H9 (cell line): Measurements from ENCODE around the gene MT1H. TPM values are rescaled to one million over a fixed set of nuclear protein-coding genes. Genes with fewer than 3 reads are reported as not detected.

Source experiments
- DNase-seq: peaks from one replicate; pipeline ENCODE4 v3.0.0-alpha.2; 2017
- H2AFZ ChIP-seq: one replicate; pipeline ENCODE4 v1.6.1; 2013; ENCODE audit warnings: mild to moderate bottlenecking, low read length, control low read depth, moderate library complexity
- H2AK5ac ChIP-seq: 2 replicates; pipeline ENCODE4 v1.6.1; 2013; ENCODE audit warnings: low read length, control low read depth, mixed read lengths; ENCODE audit not compliant: insufficient read length
- H2BK120ac ChIP-seq: one replicate; pipeline ENCODE4 v1.6.1; 2013; ENCODE audit warnings: low read depth, mild to moderate bottlenecking, low read length, control low read depth, inconsistent platforms; ENCODE audit not compliant: poor library complexity, severe bottlenecking
- H2BK12ac ChIP-seq: 2 replicates; pipeline ENCODE4 v1.6.1; 2013; ENCODE audit warnings: low read length, control low read depth, mixed read lengths, low read depth; ENCODE audit not compliant: insufficient read length
- H2BK15ac ChIP-seq: 2 replicates; pipeline ENCODE4 v1.6.1; 2013; ENCODE audit warnings: low read depth, low read length, control low read depth
- H2BK20ac ChIP-seq: one replicate; pipeline ENCODE4 v1.6.1; 2013; ENCODE audit warnings: low read depth, mild to moderate bottlenecking, low read length, control low read depth, inconsistent platforms; ENCODE audit not compliant: poor library complexity, severe bottlenecking
- H2BK5ac ChIP-seq: 2 replicates; pipeline ENCODE4 v1.6.1; 2013; ENCODE audit warnings: low read length, control low read depth, mixed read lengths; ENCODE audit not compliant: insufficient read length
- H3K14ac ChIP-seq: 2 replicates; pipeline ENCODE4 v1.6.1; 2013; ENCODE audit warnings: low read length, control low read depth; ENCODE audit not compliant: insufficient read depth
- H3K18ac ChIP-seq: 2 replicates; pipeline ENCODE4 v1.6.1; 2013; ENCODE audit warnings: low read depth, mild to moderate bottlenecking, mixed read lengths, low read length, control low read depth; ENCODE audit not compliant: insufficient read length
- H3K23ac ChIP-seq: 2 replicates; pipeline ENCODE4 v1.6.1; 2013; ENCODE audit warnings: low read length, control low read depth, mixed read lengths, low read depth; ENCODE audit not compliant: insufficient read length
- H3K23me2 ChIP-seq: 2 replicates; pipeline ENCODE4 v1.6.1; 2013; ENCODE audit warnings: low read depth, mild to moderate bottlenecking, mixed read lengths, low read length, control low read depth; ENCODE audit not compliant: insufficient read length, poor library complexity, severe bottlenecking
- H3K27ac ChIP-seq: 2 replicates; pipeline ENCODE4 v1.5.1; 2013; ENCODE audit warnings: low read length, control low read depth, mixed read lengths, low read depth; ENCODE audit not compliant: insufficient read length
- H3K27me3 ChIP-seq: 2 replicates; pipeline ENCODE4 v1.6.1; 2013; ENCODE audit warnings: low read length, control low read depth, inconsistent platforms; ENCODE audit not compliant: insufficient read depth
- H3K4ac ChIP-seq: 2 replicates; pipeline ENCODE4 v1.6.1; 2013; ENCODE audit warnings: low read depth, mild to moderate bottlenecking, control low read depth, inconsistent platforms, low read length, moderate library complexity
- H3K4me1 ChIP-seq: 2 replicates; pipeline ENCODE4 v1.6.1; 2013; ENCODE audit warnings: low read length, control low read depth, inconsistent platforms; ENCODE audit not compliant: insufficient read depth
- H3K4me2 ChIP-seq: 2 replicates; pipeline ENCODE4 v1.6.1; 2013; ENCODE audit warnings: low read length, control low read depth, mixed read lengths; ENCODE audit not compliant: insufficient read length, insufficient read depth
- H3K56ac ChIP-seq: 2 replicates; pipeline ENCODE4 v1.6.1; 2013; ENCODE audit warnings: low read depth, mild to moderate bottlenecking, mixed read lengths, low read length, control low read depth; ENCODE audit not compliant: insufficient read length
- H3K79me1 ChIP-seq: 2 replicates; pipeline ENCODE4 v1.6.1; 2013; ENCODE audit warnings: low read depth, mild to moderate bottlenecking, moderate library complexity, low read length, control low read depth, inconsistent platforms; ENCODE audit not compliant: insufficient read depth, poor library complexity, severe bottlenecking
- H3K79me2 ChIP-seq: 2 replicates; pipeline ENCODE4 v1.6.1; 2013; ENCODE audit warnings: low read length, control low read depth, inconsistent platforms; ENCODE audit not compliant: insufficient read depth
- H3K9ac ChIP-seq: 2 replicates; pipeline ENCODE4 v1.6.1; 2013; ENCODE audit warnings: low read length, control low read depth, mixed read lengths; ENCODE audit not compliant: insufficient read length; ENCODE audit errors: extremely low read depth
- H3K9me3 ChIP-seq: one replicate; pipeline ENCODE4 v1.6.1; 2013; ENCODE audit warnings: low read depth, low read length, inconsistent platforms; ENCODE audit not compliant: control insufficient read depth
- H3T11ph ChIP-seq: one replicate; pipeline ENCODE4 v1.6.1; 2013; ENCODE audit warnings: mild to moderate bottlenecking, low read length, control low read depth, inconsistent platforms
- H4K20me1 ChIP-seq: one replicate; pipeline ENCODE4 v1.6.1; 2013; ENCODE audit not compliant: control insufficient read depth, insufficient read length, insufficient read depth
- H4K5ac ChIP-seq: 2 replicates; pipeline ENCODE4 v1.6.1; 2013; ENCODE audit warnings: low read depth, mild to moderate bottlenecking, mixed read lengths, low read length, control low read depth; ENCODE audit not compliant: insufficient read length
- H4K8ac ChIP-seq: replicated peaks from 2 replicates; pipeline ENCODE4 v1.6.1; 2013; ENCODE audit warnings: low read length, control low read depth, mixed read lengths, low read depth; ENCODE audit not compliant: insufficient read length
- H4K91ac ChIP-seq: 2 replicates; pipeline ENCODE4 v1.6.1; 2013; ENCODE audit warnings: low read depth, mild to moderate bottlenecking, moderate library complexity, mixed read lengths, low read length, control low read depth; ENCODE audit not compliant: insufficient read length
- H3K27ac Mint-ChIP-seq, 3 experiments: 2 replicates in 2 of 3; 3 replicates in 1 of 3; pipeline ENCODE4 v1.8.0; 2020 to 2021; ENCODE audit warnings: mixed read lengths in 3 of 3, mild to moderate bottlenecking in 1 of 3, moderate library complexity in 1 of 3
- H3K27me3 Mint-ChIP-seq: 2 replicates; pipeline ENCODE4 v1.8.0; 2021; ENCODE audit warnings: low read depth, mild to moderate bottlenecking, moderate library complexity, mixed read lengths
- H3K36me3 Mint-ChIP-seq, 3 experiments: 2 replicates in 2 of 3; 3 replicates in 1 of 3; pipeline ENCODE4 v1.8.0; 2020 to 2021; ENCODE audit warnings: low read depth in 3 of 3, mixed read lengths in 3 of 3; ENCODE audit not compliant: insufficient read depth in 1 of 3
- H3K4me1 Mint-ChIP-seq, 2 experiments: 2 replicates each; pipeline ENCODE4 v1.8.0; 2020; ENCODE audit warnings: mixed read lengths in 2 of 2
- H3K4me3 Mint-ChIP-seq, 2 experiments: 2 replicates in 1 of 2; 3 replicates in 1 of 2; pipeline ENCODE4 v1.8.0; 2020 to 2021; ENCODE audit warnings: mild to moderate bottlenecking in 2 of 2, mixed read lengths in 2 of 2, moderate library complexity in 1 of 2
- H3K9me3 Mint-ChIP-seq, 2 experiments: 2 replicates in 1 of 2; 3 replicates in 1 of 2; pipeline ENCODE4 v1.8.0; 2020; ENCODE audit warnings: mild to moderate bottlenecking in 2 of 2, mixed read lengths in 2 of 2, moderate library complexity in 1 of 2
- CTCF ChIP-seq: fragments of 200-600 bp; sonication (generic); conservative IDR thresholded peaks from 3 replicates; pipeline ENCODE4 v1.8.0; 2021; ENCODE audit warnings: antibody characterized with exemption, mild to moderate bottlenecking
- WGBS: extraction: QIAGEN DNeasy Blood & Tissue Kit; methylation state at CpG from one replicate; pipeline ENCODE4 v1.1.7; 2013; ENCODE audit warnings: missing lambda C conversion rate, low lambda C conversion rate, mixed read lengths; ENCODE audit not compliant: insufficient read length; ENCODE audit errors: extremely low coverage; 5-methylcytosine and 5-hydroxymethylcytosine counted together
- total RNA-seq: library from RNA; stranded (reverse); gene quantifications from 2 replicates; pipeline ENCODE4 v1.2.1, GENCODE V29; 2021

The MT1H gene
- total RNA-seq, 1 experiment from 2014 or later: 12.5 TPM

DNA sequence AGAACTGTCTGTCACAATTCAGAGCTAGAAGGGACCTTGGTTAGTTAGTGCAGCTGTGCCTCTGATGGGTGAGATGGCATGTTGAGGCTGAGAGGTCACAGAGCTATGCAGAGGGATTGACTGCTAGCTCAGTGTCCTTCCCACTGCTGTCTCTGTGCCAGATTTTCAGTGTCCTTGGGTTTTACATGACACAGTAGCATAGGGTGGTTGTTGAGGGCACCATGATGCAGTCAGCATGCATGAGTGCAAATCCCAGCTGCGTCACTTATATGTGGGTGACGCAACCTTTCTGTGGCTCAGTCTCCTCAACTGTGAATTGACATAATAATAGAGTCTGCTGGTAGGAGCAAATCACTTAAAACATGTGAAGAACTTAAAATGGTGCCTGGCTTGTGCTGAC, 28.4 kb upstream of the MT1H start:
- Mint-ChIP-seq H3K27ac (no peak overlapping the region), H3K4me3 (no peak overlapping the region), H3K9me3 (no peaks in the 10 kb centered on the region; a peak in 1 of 5 replicates), H3K4me1 (peaks cover 19 to 31% of the 10 kb centered on the region in 2 experiments), H3K27me3 (peaks cover 99% of the 10 kb centered on the region), H3K36me3 (no peaks in the 10 kb centered on the region; a peak in 1 of 7 replicates)
- no peak overlapping the region for H2BK5ac ChIP-seq
- H3K4me2 ChIP-seq: no peak overlapping the region
- H3K23ac ChIP-seq: no peak overlapping the region
- no CpG with 5 or more reads among the region's 2 CpGs for WGBS
- no peaks in the 10 kb centered on the region for H3K79me1 ChIP-seq
- no peak overlapping the region for H3K14ac ChIP-seq
- H4K5ac ChIP-seq: no peak overlapping the region
- no peak overlapping the region for H3K18ac ChIP-seq
- no peak overlapping the region for H4K91ac ChIP-seq
- H2AK5ac ChIP-seq: no peak overlapping the region
- no peaks in the 10 kb centered on the region for H3K4me1 ChIP-seq
- no peak overlapping the region for H4K8ac ChIP-seq
- H3K79me2 ChIP-seq: no peaks in the 10 kb centered on the region
- no peaks in the 10 kb centered on the region for H3K9me3 ChIP-seq
- H3K27ac ChIP-seq: no peak overlapping the region
- no peak overlapping the region for H2BK12ac ChIP-seq
- H3K4ac ChIP-seq: no peak overlapping the region
- no peak overlapping the region for H2BK20ac ChIP-seq
- no peak overlapping the region for H2AFZ ChIP-seq
- H3K23me2 ChIP-seq: peaks cover 6% of the 10 kb centered on the region
- no peak for DNase-seq
- H2BK120ac ChIP-seq: no peak overlapping the region
- H3K27me3 ChIP-seq: peaks cover 87% of the 10 kb centered on the region
- no peak overlapping the region for H3K9ac ChIP-seq
- no peak overlapping the region for H3T11ph ChIP-seq
- no peak overlapping the region for H3K56ac ChIP-seq
- no peak for TF ChIP-seq CTCF
- H2BK15ac ChIP-seq: no peak overlapping the region
- H4K20me1 ChIP-seq: no peaks in the 10 kb centered on the region
